Right ventricle myocardium superior (tissue), 1 donor: ENCODE measurements around the gene GABPB1. TPM values are rescaled to one million over a fixed set of nuclear protein-coding genes. Genes with fewer than 3 reads are reported as not detected.
"Not testable (repeated sequence)": the region's sequence is repeated elsewhere in the genome, so short reads cannot be mapped to it uniquely, and the experiment has no call there.

Experiments used
- ATAC-seq: fragments of 200-7000 bp; cut with Tn5 transposase; one replicate; pipeline ENCODE4 v1.9.1; 2020; ENCODE audit warnings: mild to moderate bottlenecking; ENCODE audit not compliant: poor library complexity
- DNase-seq: peaks from one replicate; pipeline ENCODE4 v3.0.0-alpha.2; 2020
- intact Hi-C: fragments of 100-400 bp; cut with DNase I; formaldehyde crosslinking; loops from one replicate; pipeline ENCODE4 v1.11.2; 2022
- long read RNA-seq: library from polyadenylated mRNA; unstranded; transcript quantifications from one replicate; pipeline ENCODE4 v2.0.0, GENCODE V29; 2021
- total RNA-seq: library from RNA; stranded (reverse); fragmentation: NEBNext Ultra II Directional; extraction: Animal tissue kit (Norgen Biotek cat#: 25700); gene quantifications from one replicate; pipeline ENCODE4 v1.2.1, GENCODE V29; 2021
- donor health status: DM: no; HTN: yes; CAD: no; lungs with severe emphysema.

Gene GABPB1
- 8.4 TPM for total RNA-seq
- long read RNA-seq, full-length matches to known transcripts, result 16 of 25 reads
- long read RNA-seq, partial matches to known transcripts, result 0 of 25 reads
- long read RNA-seq, other reads (novel, unspliced or antisense), result 9 of 25 reads

DNA sequence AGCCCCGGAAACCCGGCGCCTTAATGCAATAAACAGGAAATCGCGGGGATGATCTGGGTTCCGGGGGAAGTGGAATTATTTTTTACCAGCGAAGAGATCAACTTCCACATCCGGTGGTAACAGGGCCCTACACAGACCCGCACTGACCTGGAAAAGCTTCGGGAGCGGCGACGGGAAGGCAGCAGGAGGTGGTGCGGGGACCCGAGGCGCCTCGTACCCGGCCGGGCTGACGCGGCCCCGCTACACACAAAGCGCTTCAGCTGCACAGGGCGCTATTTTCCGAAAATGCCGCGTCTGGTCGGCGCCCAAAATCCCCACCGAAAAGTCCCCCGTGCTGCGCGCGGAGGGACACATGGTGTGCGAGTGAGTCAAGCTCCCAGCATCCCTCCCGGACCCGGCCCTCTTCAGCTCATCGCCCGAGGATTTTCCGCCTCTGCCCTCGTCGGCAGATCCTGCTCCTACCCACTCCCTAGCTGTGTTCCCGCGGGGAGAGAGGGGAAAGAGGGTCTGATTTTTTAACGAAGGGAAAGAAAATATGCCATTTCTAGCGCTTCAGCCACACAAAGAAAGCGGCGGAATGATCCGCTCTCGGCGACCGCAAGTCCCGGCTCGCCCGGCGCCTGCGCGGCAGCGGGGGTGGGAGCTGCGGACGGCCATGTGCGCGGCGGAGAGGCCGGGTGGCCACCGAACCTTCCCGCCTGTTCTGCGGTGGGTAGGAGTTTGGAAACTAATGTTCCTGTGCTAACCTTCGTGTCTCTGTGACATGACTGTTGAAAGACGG, at the start of gene GABPB1:
GABPB1 (minus strand) TSS at position 361 of the 781 bp plus-strand sequence. CDS start 45,400 bp downstream, outside the sequence.
- peak; percentile 91 for DNase-seq
- intact Hi-C loops, result no loop called here
- peak; percentile 91 for ATAC-seq

GRCh38 chr15:50391561-50391960, 36.6 kb upstream of the GABPB1 start:
- intact Hi-C loops, ATAC-seq: not testable (repeated sequence)

GRCh38 chr15:50390554-50391264, 35.7 kb upstream of the GABPB1 start:
- DNase-seq, result no peak
- ATAC-seq, result no peak
- intact Hi-C loops, result no loop called here

More at GRCh38 chr15:50391561-50391960, 36.6 kb upstream of the GABPB1 start:
- DNase-seq, result not testable (repeated sequence)

GRCh38 chr15:50382408-50382807, 27.4 kb upstream of the GABPB1 start:
- intact Hi-C loops, DNase-seq, ATAC-seq: not testable (repeated sequence)

- intact Hi-C loops, result no loop called here
- ATAC-seq (no peak), DNase-seq (no peak)
Observed at GRCh38 chr15:50381438-50381837, 26.4 kb upstream of the GABPB1 start.

DNA sequence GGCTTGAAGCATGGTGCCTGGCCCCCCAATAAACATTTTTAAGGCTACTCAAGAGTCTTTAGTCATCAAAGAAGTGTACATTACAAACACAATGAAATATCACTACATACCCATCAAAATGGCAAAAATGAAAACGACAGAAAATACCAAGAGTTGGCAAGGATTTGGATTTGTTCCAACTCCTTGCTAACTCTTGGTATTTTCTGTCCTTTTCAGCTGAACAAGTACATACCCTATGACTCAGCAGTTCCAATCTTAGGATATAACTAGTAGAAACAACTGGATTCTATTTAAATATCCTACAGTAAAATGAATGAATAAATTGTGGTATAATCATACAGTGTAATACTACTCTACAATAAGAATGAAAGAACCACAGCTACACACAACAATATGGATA, 25.1 kb upstream of the GABPB1 start:
- DNase-seq (no peak), ATAC-seq (no peak)
- intact Hi-C loops, result no loop called here

GRCh38 chr15:50379413-50379812, 24.4 kb upstream of the GABPB1 start:
- ATAC-seq, DNase-seq, intact Hi-C loops: not testable (repeated sequence)

- intact Hi-C loops, result no loop called here
- DNase-seq (no peak), ATAC-seq (no peak)
Observed at GRCh38 chr15:50378776-50379175, 23.8 kb upstream of the GABPB1 start.

DNA sequence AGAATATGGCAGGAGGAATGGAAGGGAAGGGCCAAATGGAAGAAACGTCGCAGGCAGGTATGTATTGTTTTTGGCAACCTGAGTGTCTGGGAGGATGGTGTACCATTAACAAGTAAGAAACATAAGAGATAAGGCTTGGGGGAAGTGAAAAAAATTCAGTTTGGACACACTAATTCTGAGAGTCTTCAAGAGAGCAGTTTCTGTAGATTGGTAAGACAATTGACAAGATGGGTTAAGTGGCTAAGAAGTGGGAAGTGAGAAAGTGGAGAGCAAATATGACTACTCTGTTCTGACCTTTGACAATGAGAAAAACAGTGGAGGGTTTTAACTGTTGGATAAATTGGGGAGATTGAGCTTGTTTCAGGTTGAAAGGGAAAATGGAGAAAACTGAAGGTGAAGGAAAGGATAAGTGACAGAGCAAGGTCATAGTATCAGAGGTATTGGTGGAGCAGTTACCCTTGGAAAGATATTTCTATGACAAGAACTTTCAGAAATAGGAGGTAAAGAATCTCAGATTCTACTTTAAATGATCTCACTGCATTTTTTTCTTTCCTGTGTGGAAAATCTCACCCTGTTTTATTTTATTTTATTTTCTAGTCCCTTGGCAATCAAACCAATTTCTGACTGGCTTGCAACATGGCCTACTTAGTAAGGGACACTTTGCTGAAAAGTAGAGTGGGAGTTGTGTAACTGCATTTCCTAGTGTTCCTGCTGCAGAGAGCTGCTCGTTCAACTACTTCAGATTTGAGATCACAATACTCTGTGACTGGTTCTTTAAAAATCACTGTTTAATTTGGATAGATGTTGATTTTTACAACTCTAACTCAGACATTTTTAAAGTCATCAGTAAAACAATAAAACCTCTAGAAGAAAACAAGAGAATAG, 23.1 kb upstream of the GABPB1 start:
- intact Hi-C loops, result no loop called here
- ATAC-seq (no peak), DNase-seq (no peak)

DNA sequence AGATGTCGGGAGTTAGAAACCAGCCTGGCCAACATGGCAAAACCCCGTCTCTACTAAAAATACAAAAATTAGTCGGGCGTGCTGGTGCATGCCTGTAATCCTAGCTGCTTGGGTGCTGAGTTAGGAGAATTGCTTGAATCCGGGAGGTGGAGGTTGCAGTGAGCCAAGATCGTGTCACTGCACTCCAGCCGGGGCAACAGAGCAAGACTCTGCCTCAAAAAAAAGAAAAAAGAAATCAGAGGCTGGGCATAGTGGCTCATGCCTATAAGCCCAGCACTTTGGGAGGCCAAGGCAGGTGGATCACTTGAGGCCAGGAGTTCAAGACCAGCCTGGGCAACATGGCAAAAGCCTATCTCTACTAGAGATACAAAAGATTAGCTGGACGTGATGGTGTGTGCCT, 14.6 kb upstream of the GABPB1 start:
- DNase-seq, ATAC-seq, intact Hi-C loops: not testable (repeated sequence)

DNA sequence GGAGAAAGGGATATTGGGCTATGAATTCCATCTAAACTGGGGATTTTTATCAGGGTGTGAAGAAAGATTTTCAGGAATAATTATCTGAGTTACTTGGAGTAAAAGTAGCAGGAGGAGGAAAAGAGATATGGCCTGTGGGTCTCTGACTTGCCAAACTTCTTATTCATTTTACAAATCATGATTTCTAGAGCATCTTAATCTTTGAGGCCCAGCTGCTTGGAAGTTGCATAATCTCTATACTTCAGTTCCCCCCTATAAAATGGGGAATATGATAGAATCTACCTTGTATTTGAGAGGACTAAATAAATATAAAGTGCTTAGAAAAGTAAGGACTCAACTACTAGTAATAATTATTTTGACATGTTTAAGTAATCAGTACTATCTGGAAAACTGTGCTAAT, 11.0 kb upstream of the GABPB1 start:
- DNase-seq, result no peak
- intact Hi-C loops, result no loop called here
- no peak for ATAC-seq

GRCh38 chr15:50365570-50365969, 10.6 kb upstream of the GABPB1 start:
- no peak for ATAC-seq
- DNase-seq, result no peak
- intact Hi-C loops, result no loop called here

GRCh38 chr15:50363612-50364011, 8.6 kb upstream of the GABPB1 start:
- no peak for ATAC-seq
- intact Hi-C loops, result no loop called here
- no peak for DNase-seq

DNA sequence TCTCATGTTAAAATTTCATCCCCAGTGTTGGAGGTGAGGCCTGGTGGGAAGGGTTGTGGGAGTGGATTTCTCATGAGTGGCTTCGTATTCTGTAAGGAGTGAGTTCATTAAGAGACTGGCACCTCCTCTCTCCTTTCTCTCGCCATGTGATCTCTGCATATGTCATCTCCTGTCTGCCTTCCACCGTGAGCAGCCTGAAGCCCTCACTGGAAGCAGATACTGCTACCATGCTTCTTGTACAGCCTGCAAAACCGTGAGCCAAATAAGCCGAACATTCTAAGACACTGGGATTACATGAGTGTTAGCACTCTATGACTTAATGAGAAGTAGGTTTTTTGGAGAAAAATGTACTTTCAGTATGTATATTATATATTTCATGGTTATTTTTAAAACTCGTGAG, 6.8 kb upstream of the GABPB1 start:
- intact Hi-C loops, result no loop called here
- DNase-seq (no peak), ATAC-seq (no peak)

- intact Hi-C loops, result no loop called here
- DNase-seq, result no peak
- no peak for ATAC-seq
Observed at GRCh38 chr15:50358845-50359244, 3.8 kb upstream of the GABPB1 start.

- ATAC-seq (no peak), DNase-seq (no peak)
- intact Hi-C loops, result no loop called here
Observed at GRCh38 chr15:50355980-50356379, 982 bp upstream of the GABPB1 start.

DNA sequence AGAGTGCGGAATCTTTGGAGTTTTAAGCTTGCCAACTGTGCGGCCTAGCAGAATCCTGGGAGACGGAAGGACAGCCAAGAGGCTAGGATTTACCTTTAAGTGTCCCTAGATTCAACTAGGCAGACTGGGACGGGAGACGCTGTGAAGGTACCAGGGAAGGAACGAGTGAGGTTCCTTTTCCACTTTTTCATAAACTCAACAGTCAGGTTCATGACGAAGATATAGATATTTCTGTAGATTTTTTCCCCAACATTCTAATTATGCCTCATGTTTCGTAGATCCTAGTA, 564 bp upstream of the GABPB1 start:
- DNase-seq (no peak), ATAC-seq (peak; percentile 24)
- intact Hi-C loops, result no loop called here

GRCh38 chr15:50353975-50354837, 792 bp downstream of the GABPB1 start:
- intact Hi-C loops, result no loop called here
- peak; percentile 56 for ATAC-seq

More at GRCh38 chr15:50353975-50354837, 792 bp downstream of the GABPB1 start:
- DNase-seq, result peak; percentile 60
